ENCODE measurements around the gene OPN3.

DNA sequence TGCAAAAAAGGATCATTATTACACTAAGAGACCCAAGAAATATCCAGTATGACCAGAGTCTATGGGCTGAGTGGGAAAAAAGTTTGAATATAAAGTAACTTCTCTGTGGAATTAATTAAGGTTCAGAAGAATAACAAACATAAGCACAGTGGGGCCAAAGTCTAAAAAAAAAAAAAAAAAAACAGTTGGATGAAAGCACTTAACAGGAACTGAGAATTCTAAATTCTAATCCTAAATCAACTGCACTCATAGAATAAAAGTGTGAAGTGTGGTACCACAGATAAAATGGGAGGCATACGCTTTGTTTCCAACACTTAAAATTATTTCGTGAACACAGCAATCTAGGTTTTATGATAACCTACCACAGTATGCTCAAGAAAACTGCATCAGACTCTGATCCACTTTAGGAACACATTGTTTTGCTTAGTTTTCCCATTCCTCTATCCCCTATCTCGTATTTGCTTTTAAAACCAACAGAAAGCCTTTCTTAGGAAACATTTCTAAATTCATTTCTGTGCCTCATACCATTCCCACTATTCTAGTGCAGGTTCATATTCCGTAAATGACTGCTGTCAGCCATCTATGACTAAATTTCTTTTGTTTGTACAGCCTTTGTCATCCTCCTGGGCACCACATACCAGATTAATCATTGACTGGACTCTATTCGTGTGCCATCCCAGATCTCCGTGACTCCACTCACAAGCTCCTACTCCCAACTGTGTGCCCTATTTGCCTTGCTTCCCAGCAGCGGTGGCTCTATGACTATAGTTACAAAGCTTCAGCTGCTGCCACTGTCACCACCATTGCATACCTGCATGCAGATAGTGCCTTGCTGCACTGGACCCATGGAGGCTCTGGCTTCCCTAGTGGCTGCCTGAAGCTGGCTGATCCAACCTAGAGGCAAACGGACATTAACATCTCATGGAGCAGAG lies 24.9 kb downstream of the OPN3 start:
- TF ChIP-seq, protein P1, sequence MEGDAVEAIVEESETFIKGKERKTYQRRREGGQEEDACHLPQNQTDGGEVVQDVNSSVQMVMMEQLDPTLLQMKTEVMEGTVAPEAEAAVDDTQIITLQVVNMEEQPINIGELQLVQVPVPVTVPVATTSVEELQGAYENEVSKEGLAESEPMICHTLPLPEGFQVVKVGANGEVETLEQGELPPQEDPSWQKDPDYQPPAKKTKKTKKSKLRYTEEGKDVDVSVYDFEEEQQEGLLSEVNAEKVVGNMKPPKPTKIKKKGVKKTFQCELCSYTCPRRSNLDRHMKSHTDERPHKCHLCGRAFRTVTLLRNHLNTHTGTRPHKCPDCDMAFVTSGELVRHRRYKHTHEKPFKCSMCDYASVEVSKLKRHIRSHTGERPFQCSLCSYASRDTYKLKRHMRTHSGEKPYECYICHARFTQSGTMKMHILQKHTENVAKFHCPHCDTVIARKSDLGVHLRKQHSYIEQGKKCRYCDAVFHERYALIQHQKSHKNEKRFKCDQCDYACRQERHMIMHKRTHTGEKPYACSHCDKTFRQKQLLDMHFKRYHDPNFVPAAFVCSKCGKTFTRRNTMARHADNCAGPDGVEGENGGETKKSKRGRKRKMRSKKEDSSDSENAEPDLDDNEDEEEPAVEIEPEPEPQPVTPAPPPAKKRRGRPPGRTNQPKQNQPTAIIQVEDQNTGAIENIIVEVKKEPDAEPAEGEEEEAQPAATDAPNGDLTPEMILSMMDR (IDR thresholded peaks at IDR 0.05) = no peak
- TF ChIP-seq POLR2A (IDR thresholded peaks at IDR 0.05) (no peak), POLR2AphosphoS5 (IDR thresholded peaks at IDR 0.05) (no peak)

Data from upper lobe of left lung (tissue), 4 donors.